Astrocyte (in vitro differentiated cells and primary cell): ENCODE measurements around the gene FAM184B. TPM values are rescaled to one million over a fixed set of nuclear protein-coding genes. Genes with fewer than 3 reads are reported as not detected.

ENCODE experiments used
- DNase-seq: peaks from one replicate; pipeline ENCODE4 v3.0.0-alpha.2; 2010; ENCODE audit warnings: low read depth
- FAIRE-seq: peaks from 2 replicates; lab custom pipeline; 2011; peaks lifted over from hg19 to GRCh38; lab: Jason Lieb, UNC
- H2AFZ ChIP-seq: 2 replicates; pipeline ENCODE4 v1.6.0; 2012; ENCODE audit warnings: low read depth, low read length, inconsistent platforms
- H3K27ac ChIP-seq: 2 replicates; pipeline ENCODE4 v1.5.1; 2011; ENCODE audit warnings: low read depth, low read length, inconsistent platforms
- H3K27me3 ChIP-seq: 2 replicates; pipeline ENCODE4 v1.6.0; 2011; ENCODE audit warnings: low read length, inconsistent platforms; ENCODE audit not compliant: insufficient read depth
- H3K36me3 ChIP-seq: 2 replicates; pipeline ENCODE4 v1.5.1; 2011; ENCODE audit warnings: low read length, inconsistent platforms; ENCODE audit not compliant: insufficient read depth
- H3K4me1 ChIP-seq: 2 replicates; pipeline ENCODE4 v1.5.1; 2011; ENCODE audit warnings: low read length, inconsistent platforms; ENCODE audit not compliant: insufficient read depth
- H3K4me2 ChIP-seq: 2 replicates; pipeline ENCODE4 v1.6.0; 2012; ENCODE audit warnings: low read length, inconsistent platforms
- H3K4me3 ChIP-seq: 2 replicates; pipeline ENCODE4 v1.5.1; 2011; ENCODE audit warnings: low read depth, mild to moderate bottlenecking, low read length, inconsistent platforms; ENCODE audit not compliant: insufficient read depth
- H3K79me2 ChIP-seq: 2 replicates; pipeline ENCODE4 v1.6.0; 2012; ENCODE audit warnings: mild to moderate bottlenecking, low read length, inconsistent platforms; ENCODE audit not compliant: insufficient read depth
- H3K9ac ChIP-seq: 2 replicates; pipeline ENCODE4 v1.6.0; 2012; ENCODE audit warnings: mild to moderate bottlenecking, low read length, inconsistent platforms
- H3K9me3 ChIP-seq: 2 replicates; pipeline ENCODE4 v1.5.1; 2012; ENCODE audit warnings: low read depth, mild to moderate bottlenecking, low read length, inconsistent platforms; ENCODE audit not compliant: insufficient read depth
- H4K20me1 ChIP-seq: 2 replicates; pipeline ENCODE4 v1.6.0; 2012; ENCODE audit warnings: low read length, inconsistent platforms; ENCODE audit not compliant: insufficient read depth
- H3K27ac Mint-ChIP-seq: one replicate; pipeline ENCODE4 v1.8.0; 2021; ENCODE audit warnings: mild to moderate bottlenecking, mixed read lengths; ENCODE audit not compliant: unreplicated experiment
- H3K27me3 Mint-ChIP-seq: one replicate; pipeline ENCODE4 v1.8.0; 2021; ENCODE audit warnings: low read depth, mixed read lengths; ENCODE audit not compliant: unreplicated experiment
- H3K36me3 Mint-ChIP-seq: one replicate; pipeline ENCODE4 v1.8.0; 2021; ENCODE audit warnings: low read depth, mixed read lengths; ENCODE audit not compliant: unreplicated experiment
- H3K4me1 Mint-ChIP-seq: one replicate; pipeline ENCODE4 v1.8.0; 2021; ENCODE audit warnings: low read depth, mixed read lengths; ENCODE audit not compliant: unreplicated experiment
- H3K4me3 Mint-ChIP-seq: one replicate; pipeline ENCODE4 v1.8.0; 2021; ENCODE audit warnings: mild to moderate bottlenecking, moderate library complexity, mixed read lengths; ENCODE audit not compliant: unreplicated experiment
- H3K9me3 Mint-ChIP-seq: one replicate; pipeline ENCODE4 v1.8.0; 2021; ENCODE audit warnings: mild to moderate bottlenecking, mixed read lengths; ENCODE audit not compliant: unreplicated experiment
- EZH2 ChIP-seq: IDR thresholded peaks from 2 replicates; pipeline ENCODE4 v1.6.1; 2012; ENCODE audit warnings: mild to moderate bottlenecking, low read length, inconsistent platforms; ENCODE audit not compliant: insufficient read depth
- total RNA-seq: library from RNA; stranded (reverse); gene quantifications from 2 replicates; pipeline ENCODE4 v1.2.1, GENCODE V29; 2021
- TF ChIP-seq, protein P1 (sequence below): IDR thresholded peaks from 2 replicates; pipeline ENCODE4 v1.5.1; 2011; ENCODE audit warnings: low read depth, mild to moderate bottlenecking, inconsistent platforms, low read length, moderate library complexity; ENCODE audit not compliant: insufficient read depth

The FAM184B gene
- total RNA-seq, 1 donor from 2014 or later = 0.54 TPM

DNA sequence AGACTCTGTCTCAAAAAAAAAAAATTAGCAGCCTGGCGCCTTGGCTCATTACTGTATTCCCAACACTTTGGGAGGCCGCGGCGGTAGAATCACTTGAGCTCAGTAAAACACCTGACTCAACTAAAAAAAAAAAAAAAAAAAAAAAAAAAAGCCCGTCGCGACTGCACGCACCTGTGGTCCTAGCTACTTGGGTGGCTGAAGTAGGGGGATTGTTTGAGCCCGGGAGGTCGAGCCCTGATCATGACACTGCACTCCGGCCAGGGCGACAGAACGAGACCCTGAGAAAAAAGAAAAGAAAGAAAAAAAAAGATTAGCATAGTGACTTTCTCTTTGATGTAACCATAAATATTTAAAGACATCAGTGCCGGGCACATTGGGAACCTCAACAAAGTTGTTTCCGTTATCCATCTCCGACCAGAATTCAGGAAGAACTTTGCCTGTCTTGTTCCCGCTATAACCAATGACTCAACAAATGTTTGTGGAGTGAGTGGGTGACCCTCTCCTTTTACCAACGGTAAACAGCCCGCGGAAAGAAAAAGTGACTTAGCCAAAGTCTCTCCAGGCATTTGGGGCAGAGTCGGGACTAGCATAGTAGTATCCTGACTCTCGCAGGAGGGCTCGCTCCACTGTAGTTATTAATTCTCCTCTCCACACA is 167.5 kb downstream of the FAM184B start:
- H2AFZ ChIP-seq = peak overlapping the region; percentile 90
- peak; percentile 74 for DNase-seq
- peaks cover 44% of the 10 kb centered on the region for H3K79me2 ChIP-seq
- Mint-ChIP-seq H3K4me1 (peaks cover 22% of the 10 kb centered on the region), H3K9me3 (no peaks in the 10 kb centered on the region), H3K27ac (peak overlapping the region; percentile 96), H3K36me3 (peaks cover 3% of the 10 kb centered on the region), H3K4me3 (peak overlapping the region; percentile 97), H3K27me3 (no peaks in the 10 kb centered on the region)
- no peaks in the 10 kb centered on the region for H3K36me3 ChIP-seq
- H3K4me1 ChIP-seq = peaks cover 11% of the 10 kb centered on the region
- peaks cover 34% of the 10 kb centered on the region for H4K20me1 ChIP-seq
- H3K9me3 ChIP-seq = no peaks in the 10 kb centered on the region
- H3K27me3 ChIP-seq = no peaks in the 10 kb centered on the region
- no peak for TF ChIP-seq EZH2
- TF ChIP-seq, protein P1, sequence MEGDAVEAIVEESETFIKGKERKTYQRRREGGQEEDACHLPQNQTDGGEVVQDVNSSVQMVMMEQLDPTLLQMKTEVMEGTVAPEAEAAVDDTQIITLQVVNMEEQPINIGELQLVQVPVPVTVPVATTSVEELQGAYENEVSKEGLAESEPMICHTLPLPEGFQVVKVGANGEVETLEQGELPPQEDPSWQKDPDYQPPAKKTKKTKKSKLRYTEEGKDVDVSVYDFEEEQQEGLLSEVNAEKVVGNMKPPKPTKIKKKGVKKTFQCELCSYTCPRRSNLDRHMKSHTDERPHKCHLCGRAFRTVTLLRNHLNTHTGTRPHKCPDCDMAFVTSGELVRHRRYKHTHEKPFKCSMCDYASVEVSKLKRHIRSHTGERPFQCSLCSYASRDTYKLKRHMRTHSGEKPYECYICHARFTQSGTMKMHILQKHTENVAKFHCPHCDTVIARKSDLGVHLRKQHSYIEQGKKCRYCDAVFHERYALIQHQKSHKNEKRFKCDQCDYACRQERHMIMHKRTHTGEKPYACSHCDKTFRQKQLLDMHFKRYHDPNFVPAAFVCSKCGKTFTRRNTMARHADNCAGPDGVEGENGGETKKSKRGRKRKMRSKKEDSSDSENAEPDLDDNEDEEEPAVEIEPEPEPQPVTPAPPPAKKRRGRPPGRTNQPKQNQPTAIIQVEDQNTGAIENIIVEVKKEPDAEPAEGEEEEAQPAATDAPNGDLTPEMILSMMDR = no peak
- peak overlapping the region; percentile 98 for H3K9ac ChIP-seq
- peak overlapping the region; percentile 97 for H3K4me2 ChIP-seq
- H3K27ac ChIP-seq = peak overlapping the region; percentile 95
- peak overlapping the region; percentile 99 for H3K4me3 ChIP-seq
- FAIRE-seq = no peak

DNA sequence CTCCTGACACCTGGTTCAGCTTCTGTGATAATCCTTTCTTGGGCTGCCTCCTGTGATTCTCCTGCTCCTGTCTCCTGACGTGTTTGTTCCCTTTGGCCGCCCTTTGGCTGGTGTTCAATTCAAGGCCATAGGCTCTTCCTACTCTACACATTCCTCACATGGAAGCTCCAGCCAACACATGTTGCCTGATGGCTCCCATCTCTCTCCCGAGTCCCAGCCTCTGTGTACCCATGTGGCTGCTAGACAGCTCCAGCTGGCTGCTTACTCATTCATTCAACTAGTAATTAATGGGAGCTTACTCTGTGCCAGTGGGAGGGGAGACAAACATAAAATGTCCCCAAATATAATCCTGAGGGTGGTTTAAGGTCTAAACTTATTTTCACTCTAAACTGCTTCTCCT is 176.2 kb downstream of the FAM184B start:
- FAIRE-seq = no peak
- Histone ChIP-seq H3K4me1 (no peaks in the 10 kb centered on the region), H3K27ac (no peak overlapping the region), H3K79me2 (no peaks in the 10 kb centered on the region), H2AFZ (no peak overlapping the region), H3K9ac (no peak overlapping the region), H3K9me3 (no peaks in the 10 kb centered on the region), H3K36me3 (peaks cover 23% of the 10 kb centered on the region), H4K20me1 (no peaks in the 10 kb centered on the region), H3K4me3 (no peak overlapping the region), H3K27me3 (no peaks in the 10 kb centered on the region), H3K4me2 (no peak overlapping the region)
- Mint-ChIP-seq H3K4me1 (no peaks in the 10 kb centered on the region), H3K27ac (no peak overlapping the region), H3K27me3 (no peaks in the 10 kb centered on the region), H3K4me3 (no peak overlapping the region), H3K9me3 (no peaks in the 10 kb centered on the region), H3K36me3 (no peaks in the 10 kb centered on the region)
- no peak for DNase-seq
- TF ChIP-seq, protein P1 = no peak
- TF ChIP-seq EZH2 = no peak

DNA sequence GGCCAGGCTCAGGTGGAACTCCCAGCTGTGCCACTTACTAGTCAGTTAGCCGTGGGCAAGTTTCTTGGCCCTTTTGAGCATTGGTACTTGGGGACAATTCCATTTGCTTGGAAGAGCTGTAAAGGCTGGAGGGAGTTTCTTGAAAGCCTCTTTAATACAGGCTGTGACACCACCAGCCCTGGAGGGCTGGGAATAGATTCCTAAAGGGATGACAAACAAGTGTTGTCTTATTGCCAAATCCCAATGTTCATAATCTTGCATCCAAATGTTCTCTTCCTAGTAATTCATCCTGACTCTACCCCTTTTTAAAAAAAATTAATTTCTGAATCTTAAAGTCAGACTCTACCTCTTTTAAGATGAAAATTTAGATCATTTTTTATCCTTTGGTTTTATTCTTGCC is 181.6 kb downstream of the FAM184B start:
- Histone ChIP-seq H3K27me3 (no peaks in the 10 kb centered on the region), H3K79me2 (no peaks in the 10 kb centered on the region), H3K27ac (no peak overlapping the region), H3K4me1 (no peaks in the 10 kb centered on the region), H3K9me3 (no peaks in the 10 kb centered on the region), H3K4me3 (no peak overlapping the region), H3K4me2 (no peak overlapping the region), H3K36me3 (peaks cover 27% of the 10 kb centered on the region), H4K20me1 (no peaks in the 10 kb centered on the region), H2AFZ (no peak overlapping the region), H3K9ac (no peak overlapping the region)
- peaks cover 11% of the 10 kb centered on the region for H3K36me3 Mint-ChIP-seq
- TF ChIP-seq, protein P1 = no peak
- no peak for TF ChIP-seq EZH2
- no peaks in the 10 kb centered on the region for H3K9me3 Mint-ChIP-seq
- H3K4me3 Mint-ChIP-seq = no peak overlapping the region
- H3K27ac Mint-ChIP-seq = no peak overlapping the region
- DNase-seq (no peak), FAIRE-seq (no peak)
- H3K4me1 Mint-ChIP-seq = no peaks in the 10 kb centered on the region
- no peaks in the 10 kb centered on the region for H3K27me3 Mint-ChIP-seq
